NCI-H2171 (cell line): Measurements from ENCODE around the gene RPL18A.

ENCODE experiments used
- DNase-seq: peaks from one replicate; lab custom pipeline; 2025; lab: John Stamatoyannopoulos, UW

RPL18A gene

GRCh38 chr19:17910791-17911360 is 51.2 kb downstream of the RPL18A start:
- DNase-seq, result no peak
